HG02623 (cell line): ENCODE results near the gene GGACT.

Experiments
- ATAC-seq: cut with Tn5 transposase; IDR thresholded peaks from one replicate; pipeline ENCODE4 v1.9.1; 2021; ENCODE audit warnings: moderate library complexity; ENCODE audit not compliant: unreplicated experiment

The GGACT gene

GRCh38 chr13:100483139-100483538, 105.5 kb downstream of the GGACT start:
- ATAC-seq = no peak

- no peak for ATAC-seq
These were observed 107.9 kb downstream of the GGACT start for GRCh38 chr13:100480676-100481075.
